Lung (tissue), 12 donors: Measurements from ENCODE around the gene RBFOX2. TPM values are rescaled to one million over a fixed set of nuclear protein-coding genes. Genes with fewer than 3 reads are reported as not detected.

ENCODE experiments used
- ATAC-seq: fragments of 200-7000 bp; cut with Tn5 transposase; one replicate; pipeline ENCODE4 v1.9.1; 2020; ENCODE audit warnings: moderate number of reproducible peaks; ENCODE audit not compliant: insufficient read depth, low FRiP score
- DNase-seq, 3 donors: peaks; one replicate each; pipeline ENCODE4 v3.0.0-alpha.2; 2013 to 2017
- H3K27ac ChIP-seq, 2 donors: one replicate each; pipeline ENCODE4 v1.5.1; 2013; ENCODE audit warnings: mild to moderate bottlenecking in 2 of 2, moderate library complexity in 2 of 2, control low read depth in 1 of 2, inconsistent platforms in 1 of 2, low read depth in 1 of 2, low read length in 1 of 2
- H3K27me3 ChIP-seq, 3 donors: one replicate each; pipeline ENCODE4 v1.5.1; 2013; ENCODE audit warnings: low read length in 2 of 3; ENCODE audit not compliant: control insufficient read depth in 3 of 3, insufficient read depth in 3 of 3
- H3K36me3 ChIP-seq, 4 donors: one replicate each; pipeline ENCODE4 v1.5.1; 2013; ENCODE audit warnings: low read length in 4 of 4, mild to moderate bottlenecking in 1 of 4, moderate library complexity in 1 of 4; ENCODE audit not compliant: control insufficient read depth in 4 of 4, insufficient read depth in 4 of 4
- H3K4me1 ChIP-seq, 5 donors: one replicate each; pipeline ENCODE4 v1.5.1; 2013; ENCODE audit warnings: low read length in 5 of 5, mild to moderate bottlenecking in 2 of 5, moderate library complexity in 1 of 5; ENCODE audit not compliant: control insufficient read depth in 5 of 5, insufficient read depth in 5 of 5
- H3K4me3 ChIP-seq: one replicate; pipeline ENCODE4 v1.5.1; 2013; ENCODE audit warnings: mild to moderate bottlenecking, control low read depth, moderate library complexity
- H3K9ac ChIP-seq, 2 donors: one replicate each; pipeline ENCODE4 v1.5.1; 2013; ENCODE audit warnings: low read length in 2 of 2, control low read depth in 1 of 2; ENCODE audit not compliant: insufficient read depth in 1 of 2
- H3K9me3 ChIP-seq, 4 donors: one replicate each; pipeline ENCODE4 v1.5.1; 2013; ENCODE audit warnings: low read length in 3 of 4, mild to moderate bottlenecking in 1 of 4, moderate library complexity in 1 of 4; ENCODE audit not compliant: control insufficient read depth in 4 of 4, insufficient read depth in 3 of 4
- CTCF ChIP-seq: IDR thresholded peaks from 2 replicates; pipeline ENCODE4 v1.5.1; 2012; ENCODE audit warnings: mild to moderate bottlenecking; ENCODE audit errors: control extremely low read depth, extremely low read depth
- WGBS, 2 donors: extraction: QIAGEN DNeasy Blood & Tissue Kit; methylation state at CpG; one replicate each; pipeline ENCODE4 v1.1.7; 2013; 5-methylcytosine and 5-hydroxymethylcytosine counted together
- polyA plus RNA-seq, 2 donors: library from polyadenylated mRNA; stranded (reverse); fragments of 200-250 nt; gene quantifications; one replicate each; pipeline ENCODE4 v1.2.1, GENCODE V29; 2013
- total RNA-seq, 2 donors: library from RNA; depleted of rRNA in 1 of 2; stranded (reverse); fragments of >200 nt in 1 of 2; gene quantifications; one replicate each; pipeline ENCODE4 v1.2.1, GENCODE V29; 2014 to 2021
- donor health status: control.
- donor health status: control.
- donor health status: Bipolar disorder and iron deficiency.
- donor health status: healthy.
- donor health status: DM: yes; HTN: yes; CAD: no.

The RBFOX2 gene
- total and polyA plus RNA-seq, 4 donors, result 16.5 to 195 (median 43.3) TPM

- WGBS, 2 donors, result 88% methylated on average over 6 of the region's 6 CpGs
- no peaks in the 10 kb centered on the region for H3K27me3 ChIP-seq
- H3K4me1 ChIP-seq, result peaks cover 8 to 43% (median 13%) of the 10 kb centered on the region in 5 donors
- H3K4me3 ChIP-seq, result no peak overlapping the region
- ATAC-seq (no peak), DNase-seq (no peak)
- no peak overlapping the region for H3K9ac ChIP-seq
- no peaks in the 10 kb centered on the region for H3K9me3 ChIP-seq
- no peak for TF ChIP-seq CTCF
- peak overlapping the region in 1 of 2 donors; percentile 88 for H3K27ac ChIP-seq
- H3K36me3 ChIP-seq, result peaks cover 0 to 1% (median 0%) of the 10 kb centered on the region in 4 donors
These were observed 123.9 kb downstream of the RBFOX2 start for GRCh38 chr22:35904752-35905151.

- peaks cover 8 to 44% (median 13%) of the 10 kb centered on the region in 5 donors for H3K4me1 ChIP-seq
- WGBS, 2 donors, result 64 to 71% methylated on average over 2 of the region's 2 CpGs
- peaks cover 0 to 1% (median 0%) of the 10 kb centered on the region in 4 donors for H3K36me3 ChIP-seq
- ATAC-seq (no peak), DNase-seq (no peak)
- TF ChIP-seq CTCF, result no peak
- no peak overlapping the region for H3K9ac ChIP-seq
- H3K4me3 ChIP-seq, result no peak overlapping the region
- peak overlapping the region in 1 of 2 donors; percentile 88 for H3K27ac ChIP-seq
- H3K27me3 ChIP-seq, result no peaks in the 10 kb centered on the region
- H3K9me3 ChIP-seq, result no peaks in the 10 kb centered on the region
These were observed 124.3 kb downstream of the RBFOX2 start for GRCh38 chr22:35904336-35904692.

DNA sequence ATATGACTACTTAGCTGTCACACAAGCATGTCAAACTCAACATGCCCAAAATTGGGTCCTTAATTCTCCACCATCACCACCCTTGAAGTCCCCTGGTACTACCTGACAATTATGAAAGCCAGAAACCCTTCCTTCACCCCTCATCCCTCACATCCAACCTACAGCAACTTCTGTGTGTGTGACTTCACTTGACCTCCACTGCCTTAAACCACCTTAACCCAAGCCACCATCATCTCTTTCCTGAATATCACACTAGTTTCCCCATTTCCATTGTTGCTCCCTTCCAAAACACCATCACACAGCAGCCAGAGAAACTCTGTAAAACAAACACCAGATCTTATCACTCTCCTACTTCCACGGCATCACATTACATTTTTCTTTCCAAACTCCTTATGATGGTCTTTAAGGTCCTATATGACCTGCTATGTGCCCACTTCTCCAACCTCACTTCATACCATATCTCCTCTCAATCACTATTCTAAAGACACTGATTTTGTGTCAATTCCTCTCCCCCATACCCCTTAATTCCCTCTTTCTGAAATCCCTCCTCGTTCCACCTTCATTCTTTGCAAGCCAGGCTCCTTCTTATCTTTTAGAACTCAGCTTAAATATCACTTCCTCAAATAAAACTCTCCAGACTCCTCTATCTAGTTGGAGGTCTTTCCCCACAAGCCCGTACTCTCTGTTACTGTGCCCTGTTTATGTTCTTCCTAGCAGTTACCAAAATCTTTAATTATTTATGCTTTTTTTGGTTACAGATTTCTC lies 124.9 kb downstream of the RBFOX2 start:
- no peak overlapping the region for H3K9ac ChIP-seq
- DNase-seq (no peak), ATAC-seq (no peak)
- WGBS, 2 donors, result 15 to 35% methylated on average over 3 of the region's 3 CpGs
- peaks cover 0 to 1% (median 0%) of the 10 kb centered on the region in 4 donors for H3K36me3 ChIP-seq
- no peaks in the 10 kb centered on the region for H3K27me3 ChIP-seq
- H3K27ac ChIP-seq, result peak overlapping the region in 1 of 2 donors; percentile 88
- peaks cover 8 to 44% (median 13%) of the 10 kb centered on the region in 5 donors for H3K4me1 ChIP-seq
- no peaks in the 10 kb centered on the region for H3K9me3 ChIP-seq
- no peak for TF ChIP-seq CTCF
- H3K4me3 ChIP-seq, result no peak overlapping the region
